GM23248 (cell line): Measurements from ENCODE around the gene MAVS.

Experiments used
- EZH2 ChIP-seq: fragments of 200-600 bp; sonication (generic); IDR thresholded peaks from 2 replicates; pipeline ENCODE4 v1.6.1; 2018; ENCODE audit warnings: antibody characterized with exemption, mild to moderate bottlenecking; ENCODE audit not compliant: insufficient read depth, poor library complexity, severe bottlenecking
- EZH2phosphoT487 ChIP-seq: fragments of 200-600 bp; sonication (generic); IDR thresholded peaks from 2 replicates; pipeline ENCODE4 v1.6.1; 2018; ENCODE audit warnings: antibody characterized with exemption, moderate library complexity, mild to moderate bottlenecking, low read depth; ENCODE audit not compliant: insufficient read depth

DNA sequence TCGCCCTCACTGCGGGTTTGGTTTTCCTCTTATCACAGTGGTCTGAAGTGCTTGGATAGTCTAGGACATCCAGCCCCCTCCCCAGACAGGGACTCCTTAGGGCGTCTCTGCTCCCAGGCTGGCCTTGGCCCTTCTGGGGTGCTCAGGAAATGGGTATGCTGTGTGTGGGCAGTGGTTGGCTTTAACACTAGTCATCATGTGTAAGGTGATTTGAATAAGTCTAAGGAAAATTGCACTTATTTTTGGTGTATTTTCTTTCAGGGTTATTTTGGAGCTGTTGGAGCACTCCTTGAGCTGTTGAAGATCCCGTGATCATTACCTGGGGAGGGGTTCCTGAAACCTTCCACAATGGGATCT lies 76.3 kb downstream of the MAVS start:
- TF ChIP-seq EZH2phosphoT487 (no peak), EZH2 (no peak)
